Cardiac muscle cell (in vitro differentiated cells and primary cell): ENCODE data around the gene PLEKHH2. TPM values are rescaled to one million over a fixed set of nuclear protein-coding genes. Genes with fewer than 3 reads are reported as not detected.
A peak's percentile ranks its signal among the peaks of the same experiment; 100 is the strongest.

ENCODE experiments used
- DNase-seq, 2 donors: peaks; one replicate each; pipeline versions ENCODE4 v3.0.0 to v3.0.0-alpha.2; 2010 to 2017; ENCODE audit warnings: low read depth in 1 of 2, low spot score in 1 of 2
- H3K27ac ChIP-seq: fragments of 200-600 bp; sonication (generic); 2 replicates; pipeline ENCODE4 v1.5.1; 2016
- H3K27me3 ChIP-seq: fragments of 200-600 bp; sonication (generic); 2 replicates; pipeline ENCODE4 v1.6.0; 2016; ENCODE audit warnings: control low read depth
- H3K36me3 ChIP-seq: fragments of 200-600 bp; sonication (generic); 2 replicates; pipeline ENCODE4 v1.5.1; 2016; ENCODE audit warnings: control low read depth
- H3K4me1 ChIP-seq: fragments of 200-600 bp; sonication (generic); 2 replicates; pipeline ENCODE4 v1.8.1; 2017; ENCODE audit warnings: low read depth, mild to moderate bottlenecking, mixed run types
- H3K4me3 ChIP-seq: fragments of 200-600 bp; sonication (generic); 2 replicates; pipeline ENCODE4 v1.5.1; 2016; ENCODE audit warnings: mild to moderate bottlenecking
- H3K9me3 ChIP-seq: fragments of 200-600 bp; sonication (generic); 2 replicates; pipeline ENCODE4 v1.5.1; 2017; ENCODE audit warnings: low read depth, mild to moderate bottlenecking, control low read depth
- polyA plus RNA-seq: library from polyadenylated mRNA; unstranded; fragments of >200 nt; fragmentation: Nextera tagmentation; extraction: Ambion mirVana; gene quantifications from 2 replicates; pipeline ENCODE4 v1.2.1, GENCODE V29; 2016
- total RNA-seq: library from RNA; depleted of rRNA; stranded (reverse); fragments of >200 nt; gene quantifications from 2 replicates; pipeline ENCODE4 v1.2.3, GENCODE V29; 2016
- TF ChIP-seq, protein P1 (sequence below): IDR thresholded peaks from 2 replicates; pipeline ENCODE4 v1.5.1; 2012; ENCODE audit warnings: low read depth, mild to moderate bottlenecking, low read length

The PLEKHH2 gene
- total and polyA plus RNA-seq, 2 experiments from 2014 or later: 0.31 to 1.0 TPM

DNA sequence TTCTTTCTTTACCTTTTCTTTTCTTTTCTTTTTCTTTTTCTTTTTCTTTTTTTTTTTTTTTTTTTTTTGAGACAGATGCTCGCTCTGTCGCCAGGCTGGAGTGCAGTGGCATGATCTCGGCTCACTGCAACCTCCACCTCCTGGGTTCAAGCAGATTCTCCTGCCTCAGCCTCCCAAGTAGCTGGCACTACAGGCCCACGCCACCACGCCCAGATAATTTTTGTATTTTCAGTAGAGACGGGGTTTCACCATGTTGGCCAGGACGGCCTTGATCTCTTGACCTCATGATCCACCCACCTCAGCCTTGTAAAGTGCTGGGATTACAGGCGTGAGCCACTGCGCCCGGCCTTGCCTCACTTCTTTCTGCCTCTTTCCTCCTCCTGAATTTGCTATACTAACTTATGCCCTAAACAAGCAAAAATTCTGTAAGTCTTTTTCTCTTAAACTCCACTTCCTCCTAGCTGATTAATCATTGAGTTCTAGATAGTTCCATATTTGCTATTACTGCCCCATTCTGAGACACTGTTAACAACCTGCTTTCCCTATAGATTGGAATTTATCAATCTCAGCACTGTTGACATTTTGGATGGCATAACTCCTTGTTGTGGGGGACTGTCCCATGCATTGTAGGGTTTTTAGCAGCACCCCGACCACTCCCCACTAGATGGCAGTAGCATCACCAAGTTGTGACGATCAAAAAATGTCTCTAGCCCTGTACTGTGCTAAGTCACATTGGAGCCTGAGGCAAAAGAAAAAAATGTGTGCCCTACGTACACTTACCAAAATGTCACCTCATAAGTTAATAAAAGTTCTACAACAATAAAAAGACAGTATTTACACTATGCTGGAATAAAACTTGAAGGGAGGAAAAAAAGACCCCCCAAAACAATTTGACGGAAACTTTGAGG lies 24.8 kb upstream of the PLEKHH2 start:
- Histone ChIP-seq H3K4me3 (no peak overlapping the region), H3K27ac (no peak overlapping the region), H3K9me3 (no peaks in the 10 kb centered on the region), H3K4me1 (no peaks in the 10 kb centered on the region), H3K27me3 (no peaks in the 10 kb centered on the region), H3K36me3 (no peaks in the 10 kb centered on the region)
- peak; percentile 77 to 81 for DNase-seq
- TF ChIP-seq, protein P1, sequence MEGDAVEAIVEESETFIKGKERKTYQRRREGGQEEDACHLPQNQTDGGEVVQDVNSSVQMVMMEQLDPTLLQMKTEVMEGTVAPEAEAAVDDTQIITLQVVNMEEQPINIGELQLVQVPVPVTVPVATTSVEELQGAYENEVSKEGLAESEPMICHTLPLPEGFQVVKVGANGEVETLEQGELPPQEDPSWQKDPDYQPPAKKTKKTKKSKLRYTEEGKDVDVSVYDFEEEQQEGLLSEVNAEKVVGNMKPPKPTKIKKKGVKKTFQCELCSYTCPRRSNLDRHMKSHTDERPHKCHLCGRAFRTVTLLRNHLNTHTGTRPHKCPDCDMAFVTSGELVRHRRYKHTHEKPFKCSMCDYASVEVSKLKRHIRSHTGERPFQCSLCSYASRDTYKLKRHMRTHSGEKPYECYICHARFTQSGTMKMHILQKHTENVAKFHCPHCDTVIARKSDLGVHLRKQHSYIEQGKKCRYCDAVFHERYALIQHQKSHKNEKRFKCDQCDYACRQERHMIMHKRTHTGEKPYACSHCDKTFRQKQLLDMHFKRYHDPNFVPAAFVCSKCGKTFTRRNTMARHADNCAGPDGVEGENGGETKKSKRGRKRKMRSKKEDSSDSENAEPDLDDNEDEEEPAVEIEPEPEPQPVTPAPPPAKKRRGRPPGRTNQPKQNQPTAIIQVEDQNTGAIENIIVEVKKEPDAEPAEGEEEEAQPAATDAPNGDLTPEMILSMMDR: peak; percentile 90

GRCh38 chr2:43612944-43613343 lies 24.1 kb upstream of the PLEKHH2 start:
- no peak for DNase-seq
- Histone ChIP-seq H3K27me3 (no peaks in the 10 kb centered on the region), H3K4me3 (no peak overlapping the region), H3K36me3 (no peaks in the 10 kb centered on the region), H3K9me3 (no peaks in the 10 kb centered on the region), H3K4me1 (no peaks in the 10 kb centered on the region), H3K27ac (no peak overlapping the region)
- TF ChIP-seq, protein P1: no peak

DNA sequence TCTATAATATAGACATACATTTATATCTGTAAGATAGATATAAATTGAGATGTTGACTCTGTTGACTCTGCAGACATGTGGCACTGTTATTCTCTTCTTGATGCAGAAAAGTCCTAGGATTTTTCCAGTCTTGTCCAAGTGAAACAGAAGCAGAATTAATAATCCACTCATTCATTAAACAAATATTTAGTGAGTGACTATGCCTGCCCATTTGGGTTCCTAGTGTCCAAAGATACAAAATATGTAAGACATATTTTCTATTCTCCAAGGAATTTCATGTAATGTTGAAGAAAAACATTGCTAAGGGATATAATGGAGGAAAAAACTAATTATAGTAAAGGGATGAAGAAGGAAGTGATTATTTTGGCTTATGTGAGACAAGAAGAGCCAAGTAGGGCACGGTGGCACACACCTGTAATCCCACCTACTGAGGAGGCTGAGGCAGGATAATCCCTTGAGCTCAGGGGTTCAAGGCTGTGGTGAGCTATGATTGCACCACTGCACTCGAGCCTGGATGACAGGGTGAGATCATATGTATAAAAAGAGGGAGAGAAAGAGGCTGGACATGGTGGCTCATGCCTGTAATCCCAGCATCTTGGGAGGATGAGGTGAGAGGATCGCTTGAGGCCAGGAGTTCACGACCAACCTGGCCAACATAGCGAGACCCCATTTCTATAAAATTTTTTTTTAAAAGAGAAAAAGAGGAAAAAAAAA lies 19.9 kb upstream of the PLEKHH2 start:
- TF ChIP-seq, protein P1: no peak
- H3K4me1 ChIP-seq: no peaks in the 10 kb centered on the region
- no peak for DNase-seq
- H3K9me3 ChIP-seq: no peaks in the 10 kb centered on the region
- no peaks in the 10 kb centered on the region for H3K27me3 ChIP-seq
- no peaks in the 10 kb centered on the region for H3K36me3 ChIP-seq
- no peak overlapping the region for H3K4me3 ChIP-seq
- no peak overlapping the region for H3K27ac ChIP-seq

GRCh38 chr2:43619511-43619910 lies 17.5 kb upstream of the PLEKHH2 start:
- Histone ChIP-seq H3K9me3 (no peaks in the 10 kb centered on the region), H3K4me1 (no peaks in the 10 kb centered on the region), H3K27me3 (no peaks in the 10 kb centered on the region), H3K27ac (no peak overlapping the region), H3K4me3 (no peak overlapping the region), H3K36me3 (no peaks in the 10 kb centered on the region)
- DNase-seq: no peak
- TF ChIP-seq, protein P1: no peak

DNA sequence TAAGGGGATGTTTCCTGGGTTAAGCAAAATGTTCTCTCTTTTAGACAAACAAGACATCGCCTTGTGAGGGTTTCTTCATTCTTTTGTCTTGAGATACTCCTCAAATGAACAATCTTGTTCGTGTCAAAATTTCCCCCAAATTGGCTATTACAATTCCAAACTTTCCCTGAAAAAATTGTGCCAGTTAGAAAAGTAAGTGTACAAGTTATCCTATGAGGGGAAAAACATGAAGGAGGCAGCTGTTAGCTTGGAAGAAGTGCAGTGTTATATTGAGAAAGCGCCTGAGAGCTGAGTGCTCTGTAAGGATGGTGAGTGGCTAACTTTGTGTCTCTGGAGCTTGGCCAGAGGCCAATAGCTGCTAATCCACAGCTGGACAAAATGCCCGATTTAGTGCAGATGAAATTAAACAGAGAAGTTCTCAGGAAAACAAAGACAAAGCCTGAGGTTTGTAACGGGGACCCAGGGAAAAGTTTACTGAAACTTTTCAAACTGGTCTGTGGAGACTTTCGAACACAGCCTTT lies 14.1 kb upstream of the PLEKHH2 start:
- DNase-seq: peak; percentile 24 to 65

More for the DNA sequence above, 14.1 kb upstream of the PLEKHH2 start:
- TF ChIP-seq, protein P1: no peak
- H3K27ac ChIP-seq: no peak overlapping the region
- no peaks in the 10 kb centered on the region for H3K9me3 ChIP-seq
- no peak overlapping the region for H3K4me3 ChIP-seq
- no peaks in the 10 kb centered on the region for H3K36me3 ChIP-seq
- H3K27me3 ChIP-seq: no peaks in the 10 kb centered on the region
- H3K4me1 ChIP-seq: no peaks in the 10 kb centered on the region
